Left forelimb (tissue), 1 donor: ENCODE measurements around the gene SETDB2.

Experiments
- DNase-seq: peaks from one replicate; pipeline ENCODE4 v3.0.0-alpha.2; 2018; ENCODE audit warnings: low spot score

Gene SETDB2

GRCh38 chr13:49435992-49436391 is 8.1 kb upstream of the SETDB2 start:
- DNase-seq: no peak

GRCh38 chr13:49436890-49437289 is 7.2 kb upstream of the SETDB2 start:
- no peak for DNase-seq

- no peak for DNase-seq
Observed at GRCh38 chr13:49437705-49438104, 6.4 kb upstream of the SETDB2 start.

GRCh38 chr13:49439609-49440008 is 4.5 kb upstream of the SETDB2 start:
- no peak for DNase-seq

- DNase-seq: no peak
Observed at GRCh38 chr13:49441312-49441711, 2.8 kb upstream of the SETDB2 start.

GRCh38 chr13:49441846-49442245 is 2.2 kb upstream of the SETDB2 start:
- DNase-seq: no peak

- no peak for DNase-seq
Observed at GRCh38 chr13:49443357-49443703, 744 bp upstream of the SETDB2 start.

GRCh38 chr13:49444524-49445395 is 686 bp downstream of the SETDB2 start:
- DNase-seq: no peak

GRCh38 chr13:49446473-49446872 is 2.4 kb downstream of the SETDB2 start:
- no peak for DNase-seq

GRCh38 chr13:49448753-49449152 is 4.7 kb downstream of the SETDB2 start:
- no peak for DNase-seq

- DNase-seq: no peak
Observed at GRCh38 chr13:49450105-49450819, 6.2 kb downstream of the SETDB2 start.

- no peak for DNase-seq
Observed at GRCh38 chr13:49452725-49453457, 8.8 kb downstream of the SETDB2 start.

GRCh38 chr13:49453465-49453864 is 9.4 kb downstream of the SETDB2 start:
- no peak for DNase-seq

- no peak for DNase-seq
Observed at GRCh38 chr13:49454388-49455006, 10.4 kb downstream of the SETDB2 start.

GRCh38 chr13:49455007-49455398 is 10.9 kb downstream of the SETDB2 start:
- DNase-seq: no peak

- DNase-seq: no peak
Observed at GRCh38 chr13:49456156-49456555, 12.1 kb downstream of the SETDB2 start.

GRCh38 chr13:49457221-49457620 is 13.1 kb downstream of the SETDB2 start:
- no peak for DNase-seq

- no peak for DNase-seq
Observed at GRCh38 chr13:49459580-49459979, 15.5 kb downstream of the SETDB2 start.

- no peak for DNase-seq
Observed at GRCh38 chr13:49464085-49464484, 20.0 kb downstream of the SETDB2 start.

- no peak for DNase-seq
Observed at GRCh38 chr13:49464621-49465325, 20.7 kb downstream of the SETDB2 start.

- no peak for DNase-seq
Observed at GRCh38 chr13:49466292-49466838, 22.3 kb downstream of the SETDB2 start.
